ENCODE measurements around the gene VWDE.

GRCh38 chr7:12357508-12357907 lies 46.2 kb downstream of the VWDE start:
- no peak for TF ChIP-seq CTCF (IDR thresholded peaks at IDR 0.05)
- no peak for TF ChIP-seq POLR2AphosphoS5 (IDR thresholded peaks at IDR 0.05)
